Upper lobe of left lung (tissue), 4 donors: ENCODE data around the gene ARAP2.

Experiments used
- POLR2AphosphoS5 ChIP-seq, 2 donors: sonication (generic); formaldehyde crosslinking; IDR thresholded peaks; one replicate each; pipeline ENCODE4 v1.5.1; 2017; ENCODE audit warnings: antibody characterized with exemption in 2 of 2
- TF ChIP-seq, protein P1 (sequence below), 6 experiments: fragments of 450-650 bp in 4 of 6; fragments of 200-600 bp in 2 of 6; sonication (generic) in 2 of 6; IDR thresholded peaks; one replicate each; pipeline ENCODE4 v1.5.1; 2016 to 2019; ENCODE audit warnings: antibody characterized with exemption in 6 of 6

DNA sequence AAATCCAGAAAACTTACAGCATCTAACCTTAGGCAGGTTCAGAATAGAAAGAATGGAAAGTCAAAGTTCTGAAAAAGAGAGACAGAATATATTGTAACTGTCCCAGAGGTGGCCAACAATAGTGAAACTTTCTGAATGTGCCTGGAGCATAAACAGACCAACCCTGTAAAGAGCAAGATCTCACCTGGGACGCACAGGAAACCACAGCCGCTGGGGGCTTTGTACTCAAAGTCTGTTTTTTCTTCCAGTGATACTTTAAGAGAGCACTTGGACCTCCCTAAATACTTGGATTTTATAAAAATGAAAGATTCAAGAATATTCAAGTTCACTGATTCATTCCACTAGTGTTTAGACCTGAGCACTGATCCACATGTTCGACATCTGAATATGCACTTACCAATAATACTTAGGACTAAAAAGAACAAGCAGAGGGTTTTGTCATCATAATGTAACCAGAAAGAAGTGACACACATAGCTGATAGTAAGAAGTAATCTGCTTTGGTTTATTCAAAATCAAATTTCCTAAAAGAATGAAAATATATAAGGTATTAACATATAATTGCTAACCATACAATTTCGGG, 35.3 kb downstream of the ARAP2 start:
- TF ChIP-seq, protein P1, sequence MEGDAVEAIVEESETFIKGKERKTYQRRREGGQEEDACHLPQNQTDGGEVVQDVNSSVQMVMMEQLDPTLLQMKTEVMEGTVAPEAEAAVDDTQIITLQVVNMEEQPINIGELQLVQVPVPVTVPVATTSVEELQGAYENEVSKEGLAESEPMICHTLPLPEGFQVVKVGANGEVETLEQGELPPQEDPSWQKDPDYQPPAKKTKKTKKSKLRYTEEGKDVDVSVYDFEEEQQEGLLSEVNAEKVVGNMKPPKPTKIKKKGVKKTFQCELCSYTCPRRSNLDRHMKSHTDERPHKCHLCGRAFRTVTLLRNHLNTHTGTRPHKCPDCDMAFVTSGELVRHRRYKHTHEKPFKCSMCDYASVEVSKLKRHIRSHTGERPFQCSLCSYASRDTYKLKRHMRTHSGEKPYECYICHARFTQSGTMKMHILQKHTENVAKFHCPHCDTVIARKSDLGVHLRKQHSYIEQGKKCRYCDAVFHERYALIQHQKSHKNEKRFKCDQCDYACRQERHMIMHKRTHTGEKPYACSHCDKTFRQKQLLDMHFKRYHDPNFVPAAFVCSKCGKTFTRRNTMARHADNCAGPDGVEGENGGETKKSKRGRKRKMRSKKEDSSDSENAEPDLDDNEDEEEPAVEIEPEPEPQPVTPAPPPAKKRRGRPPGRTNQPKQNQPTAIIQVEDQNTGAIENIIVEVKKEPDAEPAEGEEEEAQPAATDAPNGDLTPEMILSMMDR (IDR thresholded peaks at IDR 0.05) = no peak
- TF ChIP-seq POLR2AphosphoS5 (IDR thresholded peaks at IDR 0.05) = no peak
